AG04450 (cell line): ENCODE measurements around the gene OSBPL8. TPM values are rescaled to one million over a fixed set of nuclear protein-coding genes. Genes with fewer than 3 reads are reported as not detected.

Source experiments
- CTCF ChIA-PET: fragments of 300-600, 350-600 bp; formaldehyde crosslinking; extraction: SDS; loops from one replicate; lab custom pipeline; 2022; ENCODE audit warnings: antibody characterized with exemption, inconsistent platforms; lab: Charles Lee
- POLR2A ChIA-PET: fragments of 350-600 bp; formaldehyde crosslinking; extraction: SDS; loops from one replicate; lab custom pipeline; 2021; ENCODE audit warnings: antibody characterized with exemption, inconsistent platforms; lab: Yijun Ruan, JAX
- DNase-seq: peaks from one replicate; pipeline ENCODE4 v3.0.0-alpha.2; 2011; ENCODE audit warnings: low read depth, low spot score
- H3K27ac ChIP-seq: one replicate; pipeline ENCODE4 v1.5.1; 2012; ENCODE audit warnings: low read depth, low read length, control low read depth
- H3K27me3 ChIP-seq: one replicate; pipeline ENCODE4 v1.6.0; 2012; ENCODE audit warnings: low read length; ENCODE audit not compliant: control insufficient read depth, insufficient read depth
- H3K4me3 ChIP-seq: 2 replicates; pipeline ENCODE4 v1.5.1; 2011; ENCODE audit warnings: mild to moderate bottlenecking, low read depth, low read length, control low read depth
- H3K9me3 ChIP-seq: 2 replicates; pipeline ENCODE4 v1.5.1; 2012; ENCODE audit warnings: low read length; ENCODE audit not compliant: control insufficient read depth, insufficient read depth
- polyA plus RNA-seq: library from polyadenylated mRNA; depleted of rRNA; stranded (reverse); fragments of >200 nt; gene quantifications from 2 replicates; pipeline ENCODE4 v1.2.3, GENCODE V29; 2011
- TF ChIP-seq, protein P1 (sequence below): IDR thresholded peaks from 2 replicates; pipeline ENCODE4 v1.5.1; 2011; ENCODE audit warnings: low read depth, low read length, control low read depth, inconsistent platforms

OSBPL8 gene
- polyA plus RNA-seq, 1 experiment, result 64.5 TPM

DNA sequence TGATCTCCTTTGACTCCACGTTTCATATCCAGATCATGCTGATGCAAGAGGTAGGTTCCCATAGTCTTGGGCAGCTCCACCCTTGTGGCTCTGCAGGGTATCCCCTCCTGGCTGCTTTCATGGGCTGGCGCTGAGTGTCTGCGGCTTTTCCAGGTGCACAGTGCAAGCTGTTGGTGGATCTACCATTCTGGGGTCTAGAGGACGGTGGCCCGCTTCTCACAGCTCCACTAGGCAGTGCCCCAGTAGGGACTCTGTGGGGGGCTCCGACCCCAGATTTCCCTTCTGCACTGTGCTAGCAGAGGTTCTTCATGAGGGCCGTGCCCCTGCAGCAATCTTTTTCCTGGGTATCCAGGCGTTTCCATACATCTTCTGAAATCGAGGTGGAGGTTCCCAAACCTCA, 199.3 kb downstream of the OSBPL8 start:
- TF ChIP-seq, protein P1, sequence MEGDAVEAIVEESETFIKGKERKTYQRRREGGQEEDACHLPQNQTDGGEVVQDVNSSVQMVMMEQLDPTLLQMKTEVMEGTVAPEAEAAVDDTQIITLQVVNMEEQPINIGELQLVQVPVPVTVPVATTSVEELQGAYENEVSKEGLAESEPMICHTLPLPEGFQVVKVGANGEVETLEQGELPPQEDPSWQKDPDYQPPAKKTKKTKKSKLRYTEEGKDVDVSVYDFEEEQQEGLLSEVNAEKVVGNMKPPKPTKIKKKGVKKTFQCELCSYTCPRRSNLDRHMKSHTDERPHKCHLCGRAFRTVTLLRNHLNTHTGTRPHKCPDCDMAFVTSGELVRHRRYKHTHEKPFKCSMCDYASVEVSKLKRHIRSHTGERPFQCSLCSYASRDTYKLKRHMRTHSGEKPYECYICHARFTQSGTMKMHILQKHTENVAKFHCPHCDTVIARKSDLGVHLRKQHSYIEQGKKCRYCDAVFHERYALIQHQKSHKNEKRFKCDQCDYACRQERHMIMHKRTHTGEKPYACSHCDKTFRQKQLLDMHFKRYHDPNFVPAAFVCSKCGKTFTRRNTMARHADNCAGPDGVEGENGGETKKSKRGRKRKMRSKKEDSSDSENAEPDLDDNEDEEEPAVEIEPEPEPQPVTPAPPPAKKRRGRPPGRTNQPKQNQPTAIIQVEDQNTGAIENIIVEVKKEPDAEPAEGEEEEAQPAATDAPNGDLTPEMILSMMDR, result no peak
- H3K27me3 ChIP-seq, result no peaks in the 10 kb centered on the region
- ChIA-PET CTCF (no interaction called here), POLR2A (no interaction called here)
- H3K27ac ChIP-seq, result no peak overlapping the region
- no peak for DNase-seq
- no peak overlapping the region for H3K4me3 ChIP-seq
- no peaks in the 10 kb centered on the region for H3K9me3 ChIP-seq

DNA sequence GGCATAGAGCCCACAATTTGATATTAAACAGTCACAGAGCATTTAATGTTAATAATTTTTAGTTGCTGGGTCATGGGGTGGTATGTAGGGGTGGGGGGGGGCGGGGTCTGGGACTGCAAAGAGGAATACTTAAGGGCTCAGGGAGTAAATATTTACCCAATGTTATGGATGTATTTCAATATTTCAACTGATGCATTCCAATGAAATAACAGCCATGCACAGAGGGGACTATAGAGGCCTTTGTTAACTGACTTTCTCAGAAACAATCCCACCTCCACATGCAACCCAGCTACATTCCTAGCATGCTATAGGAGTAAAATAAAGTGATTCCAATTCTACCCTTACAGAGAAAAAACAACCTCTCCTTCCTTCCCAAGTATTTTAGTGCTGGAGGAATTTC, 203.5 kb downstream of the OSBPL8 start:
- ChIA-PET POLR2A (no interaction called here), CTCF (no interaction called here)
- no peaks in the 10 kb centered on the region for H3K9me3 ChIP-seq
- TF ChIP-seq, protein P1, result no peak
- H3K4me3 ChIP-seq, result no peak overlapping the region
- no peaks in the 10 kb centered on the region for H3K27me3 ChIP-seq
- DNase-seq, result no peak
- H3K27ac ChIP-seq, result no peak overlapping the region

DNA sequence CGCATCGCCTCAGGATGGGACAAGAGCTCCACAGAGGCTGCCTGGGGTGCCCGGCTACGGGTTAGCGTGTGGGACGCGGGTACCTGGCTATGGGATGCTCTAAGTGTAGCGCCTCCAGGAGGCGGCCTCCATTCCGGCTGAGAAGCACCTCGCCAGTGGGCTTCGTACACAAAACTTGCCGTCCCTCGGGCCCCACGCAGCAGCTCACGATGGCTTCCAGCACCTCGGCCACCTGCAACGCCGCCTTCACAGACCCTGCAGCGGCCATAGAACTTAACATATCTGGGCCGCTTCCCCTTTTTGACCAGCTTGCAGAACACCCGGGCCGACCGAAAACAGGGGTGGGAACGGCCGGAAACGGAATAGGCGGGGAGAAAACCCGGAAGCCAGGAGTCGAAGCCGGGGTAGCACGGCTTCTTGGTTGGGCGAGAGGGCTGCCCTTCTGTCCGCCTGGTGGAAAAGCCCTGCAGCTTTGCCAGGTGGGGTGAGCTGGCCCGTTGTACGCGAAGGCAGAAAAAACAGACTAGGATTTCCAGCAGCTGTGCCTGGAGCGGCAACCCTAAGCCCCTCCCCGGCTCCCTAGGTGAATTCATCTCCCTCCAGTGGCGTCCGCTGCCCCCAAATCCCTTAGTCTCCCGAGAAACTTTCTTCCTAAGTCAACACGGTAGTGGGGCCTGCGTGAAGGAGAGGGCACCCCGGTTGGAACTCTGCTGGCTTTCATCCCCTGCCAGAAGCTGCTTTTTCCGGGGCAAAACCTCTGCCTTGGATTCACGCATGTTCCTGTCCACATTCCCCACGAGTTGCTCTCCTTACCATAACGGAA, 211.3 kb downstream of the OSBPL8 start, which contains the start of gene BBS10:
Gene BBS10 (minus strand): TSS at position 337 of the 823 bp plus-strand sequence. CDS start 57 bp downstream, at position 280.
- no peaks in the 10 kb centered on the region for H3K27me3 ChIP-seq
- H3K4me3 ChIP-seq, result peak within 1 kb of the TSS; percentile 86
- peak; percentile 85 for DNase-seq
- TF ChIP-seq, protein P1, result peak; percentile 47
- peak within 1 kb of the TSS; percentile 86 for H3K27ac ChIP-seq
- ChIA-PET CTCF (interaction anchor here (0.6 to 2.5 kb wide), 13 partner anchors 9 to 821 kb away, joined by 3 to 11 read pairs (median 4); no protein-coding TSS in a partner anchor), POLR2A (interaction anchor here (0.6 to 2.5 kb wide), 8 partner anchors 70 to 317 kb away, joined by 3 to 17 read pairs (median 4); partner anchors contain the start of genes NAP1L1 and PHLDA1)
- no peaks in the 10 kb centered on the region; the same call in 1 of the 2 replicates for H3K9me3 ChIP-seq

DNA sequence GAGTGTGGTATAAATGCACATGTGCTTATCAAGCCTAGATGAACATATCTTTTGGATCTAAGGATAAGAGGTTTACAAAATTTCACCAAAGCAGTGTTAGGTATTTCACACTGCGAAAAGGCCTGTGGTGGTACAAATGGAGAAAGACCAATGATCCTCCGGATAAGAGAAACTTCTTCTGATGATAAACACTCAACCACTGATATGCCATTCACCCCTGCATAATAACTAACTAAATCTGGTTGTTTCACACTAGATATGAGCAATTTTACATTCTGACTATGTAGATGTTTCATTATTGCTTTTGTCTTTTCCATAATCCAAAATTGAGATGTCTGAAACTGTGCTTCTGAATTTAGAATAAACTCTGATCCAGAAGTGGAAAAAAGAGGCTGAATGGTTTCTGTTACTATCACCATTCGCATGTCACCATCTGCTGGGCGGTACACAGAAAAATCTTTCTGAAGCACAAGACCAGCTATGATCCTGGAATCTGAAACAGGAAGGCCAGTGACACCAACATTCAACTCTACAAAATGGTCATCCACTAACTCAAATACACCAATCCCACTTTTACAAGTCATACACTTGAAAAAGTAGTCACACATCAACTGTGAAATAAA, 212.7 kb downstream of the OSBPL8 start:
- TF ChIP-seq, protein P1, result peak; percentile 60
- ChIA-PET CTCF (interaction anchor here (0.5 to 2.5 kb wide), 18 partner anchors 17 to 1657 kb away, joined by 3 to 11 read pairs (median 4); no protein-coding TSS in a partner anchor), POLR2A (interaction anchor here (1.3 to 2.5 kb wide), 4 partner anchors 80 to 315 kb away, joined by 4 to 17 read pairs (median 5); partner anchors contain the start of genes NAP1L1 and PHLDA1)
- Histone ChIP-seq H3K27me3 (no peaks in the 10 kb centered on the region), H3K4me3 (peak overlapping the region; percentile 86), H3K9me3 (no peaks in the 10 kb centered on the region; the same call in 1 of the 2 replicates), H3K27ac (no peak overlapping the region)
- no peak for DNase-seq
